ENCODE data around the gene STRN3. TPM values are rescaled to one million over a fixed set of nuclear protein-coding genes. Genes with fewer than 3 reads are reported as not detected.

STRN3 gene
- total and polyA plus RNA-seq, 2 experiments from 2014 or later = 25.6 to 44.2 TPM

GRCh38 chr14:30995689-30996088 lies 30.5 kb downstream of the STRN3 start:
- Histone ChIP-seq H3K4me2 (ENCODE audit: unreplicated experiment) (peak overlapping the region; percentile 69), H3K4me3 (no peak overlapping the region), H3K9me2 (ENCODE audit: insufficient read depth) (no peaks in the 10 kb centered on the region), H3K36me3 (ENCODE audit: low read depth) (peaks cover 3% of the 10 kb centered on the region; the same call in 1 of the 2 replicates), H2AFZ (no peak overlapping the region), H3K27ac (peak overlapping the region; percentile 83), H3K27me3 (replicated peaks; ENCODE audit: insufficient read depth) (no peaks in the 10 kb centered on the region), H3K4me1 (ENCODE audit: insufficient read depth) (peaks cover 17% of the 10 kb centered on the region), H3K79me2 (ENCODE audit: insufficient read depth) (peaks cover 100% of the 10 kb centered on the region), H4K20me1 (ENCODE audit: insufficient read depth) (no peaks in the 10 kb centered on the region), H3F3A (ENCODE audit: insufficient read depth) (peaks cover 15% of the 10 kb centered on the region), H3K9me3 (ENCODE audit: low read depth) (no peaks in the 10 kb centered on the region), H3K9ac (peak overlapping the region; percentile 61; the same call in 1 of the 2 replicates)
- TF ChIP-seq EZH2 (IDR thresholded peaks at IDR 0.05; ENCODE audit: insufficient read depth, poor library complexity, severe bottlenecking) (no peak), EZH2phosphoT487 (IDR thresholded peaks at IDR 0.05; ENCODE audit: insufficient read depth, low read depth) (no peak)
- no peak for DNase-seq
- in situ Hi-C loops (cut with MboI) = loop anchor here (25.0 kb wide), 1 partner anchor 342 kb away; no protein-coding TSS in a partner anchor
- 41 to 49% methylated on average over 3 of the region's 3 CpGs for WGBS, 2 experiments (ENCODE audit: low coverage in 1 of 2, low lambda C conversion rate in 2 of 2, missing lambda C conversion rate in 2 of 2)

- Histone ChIP-seq H3K27ac (peak overlapping the region; percentile 83), H3K9me2 (ENCODE audit: insufficient read depth) (no peaks in the 10 kb centered on the region), H3K4me2 (ENCODE audit: unreplicated experiment) (peak overlapping the region; percentile 69), H3F3A (ENCODE audit: insufficient read depth) (peaks cover 15% of the 10 kb centered on the region), H3K9ac (peak overlapping the region; percentile 61), H3K27me3 (replicated peaks; ENCODE audit: insufficient read depth) (no peaks in the 10 kb centered on the region), H4K20me1 (ENCODE audit: insufficient read depth) (no peaks in the 10 kb centered on the region), H3K4me3 (peak overlapping the region; percentile 25), H3K79me2 (ENCODE audit: insufficient read depth) (peaks cover 100% of the 10 kb centered on the region), H3K36me3 (ENCODE audit: low read depth) (peaks cover 3% of the 10 kb centered on the region; the same call in 1 of the 2 replicates), H3K4me1 (ENCODE audit: insufficient read depth) (peaks cover 17% of the 10 kb centered on the region), H2AFZ (no peak overlapping the region), H3K9me3 (ENCODE audit: low read depth) (no peaks in the 10 kb centered on the region)
- TF ChIP-seq EZH2phosphoT487 (IDR thresholded peaks at IDR 0.05; ENCODE audit: insufficient read depth, low read depth) = no peak
- TF ChIP-seq EZH2 (IDR thresholded peaks at IDR 0.05; ENCODE audit: insufficient read depth, poor library complexity, severe bottlenecking) = no peak
- in situ Hi-C loops (cut with MboI) = loop anchor here (25.0 kb wide), 1 partner anchor 342 kb away; no protein-coding TSS in a partner anchor
- 0 to 1% methylated on average over 4 of the region's 4 CpGs for WGBS, 2 experiments (ENCODE audit: low coverage in 1 of 2, low lambda C conversion rate in 2 of 2, missing lambda C conversion rate in 2 of 2)
- peak; percentile 69 for DNase-seq
Measured at GRCh38 chr14:30994681-30995620, 31.2 kb downstream of the STRN3 start.

GRCh38 chr14:30993071-30993470 lies 33.1 kb downstream of the STRN3 start:
- no peaks in the 10 kb centered on the region for H4K20me1 ChIP-seq (ENCODE audit: insufficient read depth)
- H2AFZ ChIP-seq = no peak overlapping the region
- no peak overlapping the region for H3K4me2 ChIP-seq (ENCODE audit: unreplicated experiment)

GRCh38 chr14:30991408-30991807 lies 34.8 kb downstream of the STRN3 start:
- Histone ChIP-seq H3K4me2 (ENCODE audit: unreplicated experiment) (no peak overlapping the region), H4K20me1 (ENCODE audit: insufficient read depth) (no peaks in the 10 kb centered on the region), H3K9me2 (ENCODE audit: insufficient read depth) (no peaks in the 10 kb centered on the region), H3K9ac (no peak overlapping the region), H3K79me2 (ENCODE audit: insufficient read depth) (peaks cover 100% of the 10 kb centered on the region), H3K4me3 (no peak overlapping the region), H3K4me1 (ENCODE audit: insufficient read depth) (peaks cover 24% of the 10 kb centered on the region), H3K27ac (no peak overlapping the region), H3F3A (ENCODE audit: insufficient read depth) (peaks cover 25% of the 10 kb centered on the region), H3K9me3 (ENCODE audit: low read depth) (no peaks in the 10 kb centered on the region), H2AFZ (no peak overlapping the region), H3K27me3 (replicated peaks; ENCODE audit: insufficient read depth) (no peaks in the 10 kb centered on the region), H3K36me3 (ENCODE audit: low read depth) (no peaks in the 10 kb centered on the region)
- TF ChIP-seq EZH2 (IDR thresholded peaks at IDR 0.05; ENCODE audit: insufficient read depth, poor library complexity, severe bottlenecking) = no peak
- no peak for TF ChIP-seq EZH2phosphoT487 (IDR thresholded peaks at IDR 0.05; ENCODE audit: insufficient read depth, low read depth)
- in situ Hi-C loops (cut with MboI) = loop anchor here (25.0 kb wide), 1 partner anchor 346 kb away; no protein-coding TSS in a partner anchor
- 97 to 100% methylated on average over 2 of the region's 2 CpGs for WGBS, 2 experiments (ENCODE audit: low coverage in 1 of 2, low lambda C conversion rate in 2 of 2, missing lambda C conversion rate in 2 of 2)
- DNase-seq = no peak

More at GRCh38 chr14:30993071-30993470, 33.1 kb downstream of the STRN3 start:
- Histone ChIP-seq H3K4me3 (no peak overlapping the region), H3K79me2 (ENCODE audit: insufficient read depth) (peaks cover 100% of the 10 kb centered on the region), H3K9ac (no peak overlapping the region), H3K9me3 (ENCODE audit: low read depth) (no peaks in the 10 kb centered on the region), H3K4me1 (ENCODE audit: insufficient read depth) (peaks cover 24% of the 10 kb centered on the region), H3F3A (ENCODE audit: insufficient read depth) (peaks cover 23% of the 10 kb centered on the region), H3K9me2 (ENCODE audit: insufficient read depth) (no peaks in the 10 kb centered on the region), H3K27me3 (replicated peaks; ENCODE audit: insufficient read depth) (no peaks in the 10 kb centered on the region), H3K36me3 (ENCODE audit: low read depth) (peaks cover 3% of the 10 kb centered on the region; the same call in 1 of the 2 replicates), H3K27ac (no peak overlapping the region)
- in situ Hi-C loops (cut with MboI) = loop anchor here (25.0 kb wide), 1 partner anchor 344 kb away; no protein-coding TSS in a partner anchor
- TF ChIP-seq EZH2phosphoT487 (IDR thresholded peaks at IDR 0.05; ENCODE audit: insufficient read depth, low read depth) = no peak
- no peak for TF ChIP-seq EZH2 (IDR thresholded peaks at IDR 0.05; ENCODE audit: insufficient read depth, poor library complexity, severe bottlenecking)
- DNase-seq = no peak

Data from GM23248 (cell line).